ENCODE results near the gene EP400. TPM values are rescaled to one million over a fixed set of nuclear protein-coding genes. Genes with fewer than 3 reads are reported as not detected.

EP400 gene
- total and polyA plus RNA-seq, 4 donors = 11.4 to 47.8 (median 25.7) TPM

DNA sequence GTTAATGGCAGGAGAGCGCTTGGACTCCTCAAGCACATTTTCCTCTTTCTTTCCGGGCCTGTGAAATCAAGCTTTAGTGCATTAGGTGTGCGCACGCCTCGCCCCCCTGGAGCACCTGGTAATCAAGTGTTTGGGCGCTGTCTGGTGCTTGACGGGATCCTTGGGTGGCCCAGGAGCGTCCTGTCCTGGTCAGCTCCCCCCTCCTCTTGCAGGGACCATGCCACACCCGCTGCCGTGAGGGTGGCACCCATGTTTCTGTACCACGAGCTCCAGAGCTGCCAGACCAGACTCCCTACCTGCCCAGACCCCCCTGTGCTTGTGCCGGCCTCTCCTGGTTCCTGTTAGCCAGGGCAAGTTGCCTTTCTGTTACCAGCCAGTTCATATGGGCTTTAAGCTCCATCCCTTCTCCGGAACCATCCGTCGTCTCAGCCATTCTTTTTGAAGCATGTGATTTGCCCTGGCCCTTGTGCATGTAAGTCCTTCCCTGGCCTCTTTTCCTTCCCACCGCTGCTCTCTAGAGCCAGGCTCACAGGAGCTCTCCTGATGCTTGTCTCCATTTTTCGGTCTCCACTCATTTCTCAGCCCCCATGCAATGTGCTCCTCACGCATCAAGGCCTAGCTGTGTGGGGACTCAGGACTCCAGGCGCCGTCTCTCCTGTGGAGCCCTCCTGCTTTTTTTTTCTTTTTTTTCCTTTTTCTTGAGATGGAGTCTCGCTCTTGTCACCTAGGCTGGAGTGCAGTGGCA is 66.1 kb downstream of the EP400 start:
- Histone ChIP-seq H3K4me1 (ENCODE audit: control insufficient read depth in 5 of 5, insufficient read depth in 5 of 5, low read length in 5 of 5) (no peaks in the 10 kb centered on the region), H3K27ac (ENCODE audit: low read depth in 1 of 2, low read length in 1 of 2) (no peak overlapping the region), H3K27me3 (ENCODE audit: control insufficient read depth in 3 of 3, insufficient read depth in 3 of 3, low read length in 2 of 3) (no peaks in the 10 kb centered on the region), H3K9me3 (ENCODE audit: control insufficient read depth in 4 of 4, insufficient read depth in 3 of 4, low read length in 3 of 4) (no peaks in the 10 kb centered on the region), H3K36me3 (ENCODE audit: control insufficient read depth in 4 of 4, insufficient read depth in 4 of 4, low read length in 4 of 4) (peaks cover 24 to 75% (median 45%) of the 10 kb centered on the region in 4 donors), H3K9ac (ENCODE audit: insufficient read depth in 1 of 2, low read length in 2 of 2) (no peak overlapping the region), H3K4me3 (no peak overlapping the region)
- WGBS, 2 donors = 94 to 96% methylated on average over 21 of the region's 21 CpGs
- ATAC-seq (ENCODE audit: insufficient read depth, low FRiP score) (no peak), DNase-seq (no peak)
- TF ChIP-seq, protein P1, sequence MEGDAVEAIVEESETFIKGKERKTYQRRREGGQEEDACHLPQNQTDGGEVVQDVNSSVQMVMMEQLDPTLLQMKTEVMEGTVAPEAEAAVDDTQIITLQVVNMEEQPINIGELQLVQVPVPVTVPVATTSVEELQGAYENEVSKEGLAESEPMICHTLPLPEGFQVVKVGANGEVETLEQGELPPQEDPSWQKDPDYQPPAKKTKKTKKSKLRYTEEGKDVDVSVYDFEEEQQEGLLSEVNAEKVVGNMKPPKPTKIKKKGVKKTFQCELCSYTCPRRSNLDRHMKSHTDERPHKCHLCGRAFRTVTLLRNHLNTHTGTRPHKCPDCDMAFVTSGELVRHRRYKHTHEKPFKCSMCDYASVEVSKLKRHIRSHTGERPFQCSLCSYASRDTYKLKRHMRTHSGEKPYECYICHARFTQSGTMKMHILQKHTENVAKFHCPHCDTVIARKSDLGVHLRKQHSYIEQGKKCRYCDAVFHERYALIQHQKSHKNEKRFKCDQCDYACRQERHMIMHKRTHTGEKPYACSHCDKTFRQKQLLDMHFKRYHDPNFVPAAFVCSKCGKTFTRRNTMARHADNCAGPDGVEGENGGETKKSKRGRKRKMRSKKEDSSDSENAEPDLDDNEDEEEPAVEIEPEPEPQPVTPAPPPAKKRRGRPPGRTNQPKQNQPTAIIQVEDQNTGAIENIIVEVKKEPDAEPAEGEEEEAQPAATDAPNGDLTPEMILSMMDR (IDR thresholded peaks at IDR 0.05; ENCODE audit: control extremely low read depth, extremely low read depth) = no peak

DNA sequence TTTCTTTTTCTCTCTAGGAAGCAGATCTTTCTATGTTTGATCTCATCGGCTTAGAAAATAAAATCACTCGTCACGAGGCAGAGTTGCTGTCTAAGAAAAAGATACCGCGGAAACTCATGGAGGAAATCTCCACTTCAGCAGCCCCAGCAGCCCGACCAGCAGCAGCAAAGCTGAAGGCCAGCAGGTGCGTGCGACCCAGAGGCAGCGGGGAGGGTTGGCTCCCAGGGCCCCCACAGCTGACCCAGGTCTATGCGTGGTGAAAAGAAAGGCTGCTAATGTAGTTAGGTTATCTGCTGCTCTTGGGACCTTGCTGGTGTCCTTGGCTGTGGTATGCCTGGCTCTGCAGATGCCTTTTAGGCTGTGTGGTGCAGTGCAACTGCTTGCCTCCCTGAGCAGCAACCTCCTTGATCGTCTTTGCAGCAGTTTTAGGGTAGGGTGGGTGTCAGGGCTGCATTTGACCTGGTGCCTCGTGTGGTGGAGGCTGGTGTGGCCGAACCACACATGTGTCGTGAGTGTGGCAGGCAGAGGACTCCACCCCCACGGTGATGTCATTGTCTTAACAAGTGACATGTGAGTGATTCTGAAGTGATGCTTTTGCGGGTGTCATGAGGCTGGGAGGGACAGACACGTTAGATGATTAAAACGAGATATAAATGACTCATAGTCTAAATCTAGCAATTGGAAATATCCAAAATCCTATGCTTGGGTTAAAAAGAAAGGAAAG is 68.6 kb downstream of the EP400 start:
- ATAC-seq (ENCODE audit: insufficient read depth, low FRiP score) = no peak
- WGBS, 2 donors = 95% methylated on average over 18 of the region's 18 CpGs
- Histone ChIP-seq H3K36me3 (ENCODE audit: control insufficient read depth in 4 of 4, insufficient read depth in 4 of 4, low read length in 4 of 4) (peaks cover 22 to 68% (median 35%) of the 10 kb centered on the region in 4 donors), H3K27me3 (ENCODE audit: control insufficient read depth in 3 of 3, insufficient read depth in 3 of 3, low read length in 2 of 3) (no peaks in the 10 kb centered on the region), H3K4me3 (no peak overlapping the region), H3K27ac (ENCODE audit: low read depth in 1 of 2, low read length in 1 of 2) (no peak overlapping the region), H3K9me3 (ENCODE audit: control insufficient read depth in 4 of 4, insufficient read depth in 3 of 4, low read length in 3 of 4) (no peaks in the 10 kb centered on the region), H3K9ac (ENCODE audit: insufficient read depth in 1 of 2, low read length in 2 of 2) (no peak overlapping the region), H3K4me1 (ENCODE audit: control insufficient read depth in 5 of 5, insufficient read depth in 5 of 5, low read length in 5 of 5) (no peaks in the 10 kb centered on the region)
- DNase-seq = no peak
- TF ChIP-seq, protein P1 (IDR thresholded peaks at IDR 0.05; ENCODE audit: control extremely low read depth, extremely low read depth) = no peak

DNA sequence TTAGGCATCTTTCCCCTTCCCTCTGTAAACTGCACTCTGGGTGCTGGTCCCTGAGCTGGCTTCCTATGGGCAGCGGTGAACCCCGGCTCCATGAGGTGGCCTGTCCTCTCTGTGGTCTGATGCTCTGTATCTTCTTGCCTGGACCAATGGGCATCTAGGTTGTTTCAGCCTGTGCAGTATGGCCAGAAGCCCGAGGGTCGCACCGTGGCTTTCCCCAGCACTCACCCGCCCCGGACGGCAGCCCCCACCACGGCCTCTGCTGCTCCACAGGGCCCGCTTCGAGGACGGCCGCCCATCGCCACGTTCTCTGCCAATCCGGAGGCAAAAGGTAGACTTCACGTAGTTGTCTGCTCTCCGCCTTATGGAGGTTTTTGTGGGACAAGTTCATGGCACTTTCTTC is 70.1 kb downstream of the EP400 start:
- H3K9me3 ChIP-seq (ENCODE audit: control insufficient read depth in 4 of 4, insufficient read depth in 3 of 4, low read length in 3 of 4) = no peaks in the 10 kb centered on the region
- no peak overlapping the region for H3K4me3 ChIP-seq
- H3K4me1 ChIP-seq (ENCODE audit: control insufficient read depth in 5 of 5, insufficient read depth in 5 of 5, low read length in 5 of 5) = no peaks in the 10 kb centered on the region
- H3K27me3 ChIP-seq (ENCODE audit: control insufficient read depth in 3 of 3, insufficient read depth in 3 of 3, low read length in 2 of 3) = no peaks in the 10 kb centered on the region
- no peak overlapping the region for H3K9ac ChIP-seq (ENCODE audit: insufficient read depth in 1 of 2, low read length in 2 of 2)
- H3K36me3 ChIP-seq (ENCODE audit: control insufficient read depth in 4 of 4, insufficient read depth in 4 of 4, low read length in 4 of 4) = peaks cover 26 to 67% (median 36%) of the 10 kb centered on the region in 4 donors
- ATAC-seq (ENCODE audit: insufficient read depth, low FRiP score) (no peak), DNase-seq (no peak)
- TF ChIP-seq, protein P1 (IDR thresholded peaks at IDR 0.05; ENCODE audit: control extremely low read depth, extremely low read depth) = no peak
- no peak overlapping the region for H3K27ac ChIP-seq (ENCODE audit: low read depth in 1 of 2, low read length in 1 of 2)
- WGBS, 2 donors = 97% methylated on average over 18 of the region's 18 CpGs
